ENCODE results near the gene KCNMA1. TPM values are rescaled to one million over a fixed set of nuclear protein-coding genes. Genes with fewer than 3 reads are reported as not detected.

The KCNMA1 gene
- total RNA-seq, 1 experiment from 2014 or later: 0.70 TPM

DNA sequence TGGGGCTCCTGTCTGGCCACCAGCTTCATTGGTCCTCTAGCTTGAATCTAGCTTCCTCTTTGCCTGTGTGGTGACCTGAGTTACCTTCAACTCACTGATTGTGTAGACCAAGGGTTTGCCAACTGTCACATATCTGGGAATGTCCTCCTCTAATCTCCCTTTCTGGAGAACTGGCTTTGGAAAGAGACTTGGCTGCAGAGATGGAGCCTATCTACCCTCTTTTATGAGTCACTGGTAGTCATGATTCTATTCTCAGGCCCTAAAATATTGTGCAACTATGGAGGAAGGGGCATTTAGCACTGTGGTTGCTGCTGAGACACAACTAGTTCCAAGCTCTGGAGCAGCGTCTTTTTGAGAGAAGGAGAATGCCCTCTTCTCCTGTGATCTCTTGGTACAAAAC is 691.3 kb downstream of the KCNMA1 start:
- Histone ChIP-seq H3K4me2 (no peak overlapping the region), H3K79me2 (ENCODE audit: low read depth) (no peaks in the 10 kb centered on the region), H3K4me3 (no peak overlapping the region), H3K9me3 (ENCODE audit: insufficient read depth, low read depth) (no peaks in the 10 kb centered on the region), H3K27ac (no peak overlapping the region), H2AFZ (no peak overlapping the region), H3K4me1 (replicated peaks; ENCODE audit: insufficient read depth) (no peaks in the 10 kb centered on the region), H3K9me2 (ENCODE audit: insufficient read depth) (no peaks in the 10 kb centered on the region), H4K20me1 (ENCODE audit: insufficient read depth) (no peaks in the 10 kb centered on the region), H3F3A (ENCODE audit: insufficient read depth, low read depth) (no peaks in the 10 kb centered on the region), H3K27me3 (ENCODE audit: insufficient read depth, low read depth) (peaks cover 58% of the 10 kb centered on the region), H3K36me3 (ENCODE audit: low read depth) (no peaks in the 10 kb centered on the region)
- BruUV-seq (replicated peaks): no TSS peak
- no peak for TF ChIP-seq EZH2 (IDR thresholded peaks at IDR 0.05; ENCODE audit: low read depth)
- TF ChIP-seq, protein P1, sequence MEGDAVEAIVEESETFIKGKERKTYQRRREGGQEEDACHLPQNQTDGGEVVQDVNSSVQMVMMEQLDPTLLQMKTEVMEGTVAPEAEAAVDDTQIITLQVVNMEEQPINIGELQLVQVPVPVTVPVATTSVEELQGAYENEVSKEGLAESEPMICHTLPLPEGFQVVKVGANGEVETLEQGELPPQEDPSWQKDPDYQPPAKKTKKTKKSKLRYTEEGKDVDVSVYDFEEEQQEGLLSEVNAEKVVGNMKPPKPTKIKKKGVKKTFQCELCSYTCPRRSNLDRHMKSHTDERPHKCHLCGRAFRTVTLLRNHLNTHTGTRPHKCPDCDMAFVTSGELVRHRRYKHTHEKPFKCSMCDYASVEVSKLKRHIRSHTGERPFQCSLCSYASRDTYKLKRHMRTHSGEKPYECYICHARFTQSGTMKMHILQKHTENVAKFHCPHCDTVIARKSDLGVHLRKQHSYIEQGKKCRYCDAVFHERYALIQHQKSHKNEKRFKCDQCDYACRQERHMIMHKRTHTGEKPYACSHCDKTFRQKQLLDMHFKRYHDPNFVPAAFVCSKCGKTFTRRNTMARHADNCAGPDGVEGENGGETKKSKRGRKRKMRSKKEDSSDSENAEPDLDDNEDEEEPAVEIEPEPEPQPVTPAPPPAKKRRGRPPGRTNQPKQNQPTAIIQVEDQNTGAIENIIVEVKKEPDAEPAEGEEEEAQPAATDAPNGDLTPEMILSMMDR (conservative IDR thresholded peaks at IDR 0.05): no peak
- no peak for DNase-seq
- intact Hi-C loops (cut with micrococcal nuclease; ENCODE audit: unreplicated experiment): no loop called here
- CTCF ChIA-PET: no interaction called here
- POLR2A ChIA-PET (ENCODE audit: unreplicated experiment): no interaction called here

DNA sequence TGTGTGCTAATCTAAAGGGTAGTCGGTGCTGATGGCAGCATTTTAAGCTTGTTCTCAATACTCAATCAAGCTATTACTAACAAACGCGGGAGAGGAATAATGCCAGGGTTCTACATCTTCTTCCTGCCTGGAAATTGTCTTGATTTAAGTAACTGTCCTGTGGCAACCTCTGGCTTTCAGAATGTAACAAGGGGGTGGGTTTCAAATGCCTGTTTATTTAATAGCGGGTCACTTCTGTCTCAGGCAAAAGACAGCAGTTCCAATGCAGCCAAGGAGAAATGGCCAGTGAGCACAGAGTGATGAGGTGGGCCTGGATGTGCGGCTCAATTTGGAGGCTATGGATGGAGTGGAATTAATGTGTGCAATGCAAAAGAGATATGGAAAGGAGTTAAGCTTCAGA is 692.4 kb downstream of the KCNMA1 start:
- Histone ChIP-seq H2AFZ (no peak overlapping the region), H3F3A (ENCODE audit: insufficient read depth, low read depth) (no peaks in the 10 kb centered on the region), H3K9me3 (ENCODE audit: insufficient read depth, low read depth) (no peaks in the 10 kb centered on the region), H3K9me2 (ENCODE audit: insufficient read depth) (no peaks in the 10 kb centered on the region), H3K4me1 (replicated peaks; ENCODE audit: insufficient read depth) (no peaks in the 10 kb centered on the region), H3K27me3 (ENCODE audit: insufficient read depth, low read depth) (peaks cover 58% of the 10 kb centered on the region), H3K79me2 (ENCODE audit: low read depth) (no peaks in the 10 kb centered on the region), H3K36me3 (ENCODE audit: low read depth) (no peaks in the 10 kb centered on the region), H4K20me1 (ENCODE audit: insufficient read depth) (no peaks in the 10 kb centered on the region), H3K4me2 (no peak overlapping the region), H3K4me3 (no peak overlapping the region), H3K27ac (no peak overlapping the region)
- ChIA-PET POLR2A (ENCODE audit: unreplicated experiment) (no interaction called here), CTCF (no interaction called here)
- no TSS peak for BruUV-seq (replicated peaks)
- intact Hi-C loops (cut with micrococcal nuclease; ENCODE audit: unreplicated experiment): no loop called here
- DNase-seq: no peak
- no peak for TF ChIP-seq EZH2 (IDR thresholded peaks at IDR 0.05; ENCODE audit: low read depth)
- TF ChIP-seq, protein P1 (conservative IDR thresholded peaks at IDR 0.05): no peak

DNA sequence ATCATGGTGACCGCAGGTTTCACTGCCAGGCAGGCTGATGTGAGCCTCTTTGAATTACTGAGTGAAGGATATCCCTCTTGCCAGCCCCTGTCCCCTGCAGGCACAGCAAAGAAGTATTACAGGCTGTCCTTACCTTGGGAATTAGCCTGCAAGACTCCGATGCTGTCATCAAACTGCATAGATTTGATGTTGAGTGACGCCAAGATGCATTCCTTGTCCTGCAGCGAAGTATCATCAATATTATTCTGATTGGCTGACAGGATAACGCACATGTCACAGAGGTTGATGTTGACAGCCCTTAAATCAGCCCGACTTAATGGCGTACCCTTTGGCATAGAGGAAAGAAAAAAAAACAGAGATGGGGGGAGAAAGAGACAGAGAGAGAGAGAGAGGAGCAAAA is 693.0 kb downstream of the KCNMA1 start:
- Histone ChIP-seq H3K27ac (no peak overlapping the region), H3K9me3 (ENCODE audit: insufficient read depth, low read depth) (no peaks in the 10 kb centered on the region), H3K36me3 (ENCODE audit: low read depth) (no peaks in the 10 kb centered on the region), H2AFZ (no peak overlapping the region), H3K27me3 (ENCODE audit: insufficient read depth, low read depth) (peaks cover 55% of the 10 kb centered on the region), H3K4me1 (replicated peaks; ENCODE audit: insufficient read depth) (no peaks in the 10 kb centered on the region), H3F3A (ENCODE audit: insufficient read depth, low read depth) (no peaks in the 10 kb centered on the region), H4K20me1 (ENCODE audit: insufficient read depth) (no peaks in the 10 kb centered on the region), H3K4me3 (no peak overlapping the region), H3K79me2 (ENCODE audit: low read depth) (no peaks in the 10 kb centered on the region), H3K4me2 (no peak overlapping the region), H3K9me2 (ENCODE audit: insufficient read depth) (no peaks in the 10 kb centered on the region)
- intact Hi-C loops (cut with micrococcal nuclease; ENCODE audit: unreplicated experiment): no loop called here
- no peak for DNase-seq
- TF ChIP-seq, protein P1 (conservative IDR thresholded peaks at IDR 0.05): no peak
- TF ChIP-seq EZH2 (IDR thresholded peaks at IDR 0.05; ENCODE audit: low read depth): no peak
- BruUV-seq (replicated peaks): no TSS peak
- ChIA-PET CTCF (no interaction called here), POLR2A (ENCODE audit: unreplicated experiment) (no interaction called here)

Measured in PC-9 (cell line).